ENCODE data around the gene KIAA1755. TPM values are rescaled to one million over a fixed set of nuclear protein-coding genes. Genes with fewer than 3 reads are reported as not detected.

KIAA1755 gene
- polyA plus RNA-seq, 6 donors from 2014 or later: not detected

- ATAC-seq (ENCODE audit: low read depth in 2 of 2) (no peak), DNase-seq (no peak)
- H3K9me3 Mint-ChIP-seq: peaks cover 0 to 11% (median 0%) of the 10 kb centered on the region in 7 donors
- H3K27ac Mint-ChIP-seq: no peak overlapping the region
- H3K27me3 Mint-ChIP-seq: peaks cover 25 to 43% (median 33%) of the 10 kb centered on the region in 3 donors
- H3K36me3 Mint-ChIP-seq: peaks cover 0 to 8% of the 10 kb centered on the region in 2 donors
- H3K4me1 Mint-ChIP-seq: peaks cover 0 to 8% (median 3%) of the 10 kb centered on the region in 3 donors
- no peak overlapping the region for H3K4me3 Mint-ChIP-seq
Measured at GRCh38 chr20:38192323-38192885, 68.1 kb downstream of the KIAA1755 start.

GRCh38 chr20:38191654-38192053, 68.9 kb downstream of the KIAA1755 start:
- ATAC-seq (ENCODE audit: low read depth in 2 of 2): no peak
- H3K9me3 Mint-ChIP-seq: peaks cover 0 to 7% (median 0%) of the 10 kb centered on the region in 7 donors
- peaks cover 0 to 3% (median 0%) of the 10 kb centered on the region in 3 donors for H3K4me1 Mint-ChIP-seq

GRCh38 chr20:38190936-38191371, 69.6 kb downstream of the KIAA1755 start:
- no peak overlapping the region for H3K27ac Mint-ChIP-seq
- peaks cover 25 to 36% (median 29%) of the 10 kb centered on the region in 3 donors for H3K27me3 Mint-ChIP-seq
- DNase-seq (no peak), ATAC-seq (ENCODE audit: low read depth in 2 of 2) (no peak)
- peaks cover 0 to 7% (median 0%) of the 10 kb centered on the region in 7 donors for H3K9me3 Mint-ChIP-seq
- H3K4me1 Mint-ChIP-seq: peaks cover 0 to 3% (median 0%) of the 10 kb centered on the region in 3 donors
- peaks cover 0 to 8% of the 10 kb centered on the region in 2 donors for H3K36me3 Mint-ChIP-seq
- no peak overlapping the region for H3K4me3 Mint-ChIP-seq

More at GRCh38 chr20:38191654-38192053, 68.9 kb downstream of the KIAA1755 start:
- H3K27ac Mint-ChIP-seq: peak overlapping the region in 1 of 6 donors; percentile 22
- no peak overlapping the region for H3K4me3 Mint-ChIP-seq
- peaks cover 25 to 36% (median 29%) of the 10 kb centered on the region in 3 donors for H3K27me3 Mint-ChIP-seq
- DNase-seq: no peak
- H3K36me3 Mint-ChIP-seq: peaks cover 0 to 8% of the 10 kb centered on the region in 2 donors

- DNase-seq (no peak), ATAC-seq (ENCODE audit: low read depth in 2 of 2) (no peak)
- peaks cover 24 to 31% (median 29%) of the 10 kb centered on the region in 3 donors for H3K27me3 Mint-ChIP-seq
- H3K9me3 Mint-ChIP-seq: peaks cover 0 to 7% (median 0%) of the 10 kb centered on the region in 7 donors
- no peak overlapping the region for H3K27ac Mint-ChIP-seq
- peaks cover 0 to 3% (median 0%) of the 10 kb centered on the region in 3 donors for H3K4me1 Mint-ChIP-seq
- no peak overlapping the region for H3K4me3 Mint-ChIP-seq
- peaks cover 0 to 8% of the 10 kb centered on the region in 2 donors for H3K36me3 Mint-ChIP-seq
Measured at GRCh38 chr20:38190166-38190565, 70.4 kb downstream of the KIAA1755 start.

- Mint-ChIP-seq H3K27ac (no peak overlapping the region), H3K4me1 (no peaks in the 10 kb centered on the region), H3K27me3 (peaks cover 28 to 31% (median 28%) of the 10 kb centered on the region in 3 donors), H3K4me3 (no peak overlapping the region), H3K36me3 (no peaks in the 10 kb centered on the region), H3K9me3 (peaks cover 0 to 2% (median 0%) of the 10 kb centered on the region in 7 donors)
- DNase-seq (no peak), ATAC-seq (ENCODE audit: low read depth in 2 of 2) (no peak)
Measured at GRCh38 chr20:38187517-38187916, 73.0 kb downstream of the KIAA1755 start.

- DNase-seq: no peak
- Mint-ChIP-seq H3K4me3 (no peak overlapping the region), H3K9me3 (peaks cover 0 to 2% (median 0%) of the 10 kb centered on the region in 7 donors), H3K36me3 (no peaks in the 10 kb centered on the region), H3K27me3 (peaks cover 27 to 30% (median 28%) of the 10 kb centered on the region in 3 donors), H3K4me1 (no peaks in the 10 kb centered on the region), H3K27ac (no peak overlapping the region)
- no peak for ATAC-seq (ENCODE audit: low read depth in 2 of 2)
Measured at GRCh38 chr20:38186788-38187221, 73.7 kb downstream of the KIAA1755 start.

- no peak overlapping the region for H3K27ac Mint-ChIP-seq
- H3K36me3 Mint-ChIP-seq: no peaks in the 10 kb centered on the region
- H3K27me3 Mint-ChIP-seq: peaks cover 25 to 39% (median 27%) of the 10 kb centered on the region in 3 donors
- H3K9me3 Mint-ChIP-seq: no peaks in the 10 kb centered on the region
- no peak overlapping the region for H3K4me3 Mint-ChIP-seq
- DNase-seq (no peak), ATAC-seq (ENCODE audit: low read depth in 2 of 2) (no peak)
- peaks cover 0 to 6% (median 0%) of the 10 kb centered on the region in 3 donors for H3K4me1 Mint-ChIP-seq
Measured at GRCh38 chr20:38184101-38184500, 76.4 kb downstream of the KIAA1755 start.

- no peak for ATAC-seq (ENCODE audit: low read depth in 2 of 2)
- no peak for DNase-seq
- Mint-ChIP-seq H3K27ac (no peak overlapping the region), H3K4me1 (peaks cover 0 to 6% (median 0%) of the 10 kb centered on the region in 3 donors), H3K4me3 (no peak overlapping the region), H3K9me3 (no peaks in the 10 kb centered on the region), H3K36me3 (no peaks in the 10 kb centered on the region), H3K27me3 (peaks cover 19 to 43% (median 33%) of the 10 kb centered on the region in 3 donors)
Measured at GRCh38 chr20:38181971-38182370, 78.6 kb downstream of the KIAA1755 start.

- DNase-seq: no peak
- H3K9me3 Mint-ChIP-seq: no peaks in the 10 kb centered on the region
- peaks cover 0 to 6% (median 0%) of the 10 kb centered on the region in 3 donors for H3K4me1 Mint-ChIP-seq
- H3K27ac Mint-ChIP-seq: no peak overlapping the region
- peaks cover 19 to 43% (median 34%) of the 10 kb centered on the region in 3 donors for H3K27me3 Mint-ChIP-seq
- H3K36me3 Mint-ChIP-seq: no peaks in the 10 kb centered on the region
- H3K4me3 Mint-ChIP-seq: no peak overlapping the region
- ATAC-seq (ENCODE audit: low read depth in 2 of 2): no peak
Measured at GRCh38 chr20:38181207-38181801, 79.2 kb downstream of the KIAA1755 start.

GRCh38 chr20:38180781-38181180, 79.8 kb downstream of the KIAA1755 start:
- peaks cover 0 to 6% (median 0%) of the 10 kb centered on the region in 3 donors for H3K4me1 Mint-ChIP-seq
- DNase-seq: no peak
- no peaks in the 10 kb centered on the region for H3K9me3 Mint-ChIP-seq
- H3K36me3 Mint-ChIP-seq: no peaks in the 10 kb centered on the region
- peaks cover 17 to 43% (median 34%) of the 10 kb centered on the region in 3 donors for H3K27me3 Mint-ChIP-seq
- ATAC-seq (ENCODE audit: low read depth in 2 of 2): no peak
- H3K4me3 Mint-ChIP-seq: no peak overlapping the region
- H3K27ac Mint-ChIP-seq: no peak overlapping the region

GRCh38 chr20:38179846-38180245, 80.7 kb downstream of the KIAA1755 start:
- Mint-ChIP-seq H3K4me1 (peaks cover 0 to 6% (median 0%) of the 10 kb centered on the region in 3 donors), H3K36me3 (no peaks in the 10 kb centered on the region), H3K4me3 (peak overlapping the region in 2 of 8 donors; percentile 40 to 54), H3K27me3 (peaks cover 13 to 39% (median 34%) of the 10 kb centered on the region in 3 donors), H3K9me3 (no peaks in the 10 kb centered on the region), H3K27ac (no peak overlapping the region)
- no peak for DNase-seq
- ATAC-seq (ENCODE audit: low read depth in 2 of 2): no peak

GRCh38 chr20:38178581-38178980, 82.0 kb downstream of the KIAA1755 start:
- Mint-ChIP-seq H3K36me3 (no peaks in the 10 kb centered on the region), H3K4me1 (peaks cover 0 to 6% (median 0%) of the 10 kb centered on the region in 3 donors), H3K27ac (no peak overlapping the region), H3K4me3 (no peak overlapping the region), H3K9me3 (no peaks in the 10 kb centered on the region), H3K27me3 (peaks cover 9 to 37% (median 29%) of the 10 kb centered on the region in 3 donors)
- ATAC-seq (ENCODE audit: low read depth in 2 of 2) (no peak), DNase-seq (no peak)

GRCh38 chr20:38178065-38178491, 82.5 kb downstream of the KIAA1755 start:
- H3K4me3 Mint-ChIP-seq: no peak overlapping the region
- no peak for ATAC-seq (ENCODE audit: low read depth in 2 of 2)

GRCh38 chr20:38177201-38177600, 83.3 kb downstream of the KIAA1755 start:
- no peak for DNase-seq
- Mint-ChIP-seq H3K4me3 (no peak overlapping the region), H3K4me1 (peaks cover 0 to 6% (median 0%) of the 10 kb centered on the region in 3 donors), H3K36me3 (no peaks in the 10 kb centered on the region), H3K27ac (no peak overlapping the region), H3K9me3 (no peaks in the 10 kb centered on the region), H3K27me3 (peaks cover 9 to 37% (median 26%) of the 10 kb centered on the region in 3 donors)
- no peak for ATAC-seq (ENCODE audit: low read depth in 2 of 2)

More at GRCh38 chr20:38178065-38178491, 82.5 kb downstream of the KIAA1755 start:
- H3K36me3 Mint-ChIP-seq: no peaks in the 10 kb centered on the region
- peak overlapping the region in 1 of 6 donors; percentile 19 for H3K27ac Mint-ChIP-seq
- peaks cover 0 to 6% (median 0%) of the 10 kb centered on the region in 3 donors for H3K4me1 Mint-ChIP-seq
- H3K27me3 Mint-ChIP-seq: peaks cover 9 to 37% (median 26%) of the 10 kb centered on the region in 3 donors
- no peaks in the 10 kb centered on the region for H3K9me3 Mint-ChIP-seq
- no peak for DNase-seq

Data from naive B cell (primary cell).